Measurements from ENCODE around the gene NRM.
"Not testable (repeated sequence)": the region's sequence is repeated elsewhere in the genome, so short reads cannot be mapped to it uniquely, and the experiment has no call there.

Gene NRM

GRCh38 chr6:30719791-30720737 is 29.3 kb upstream of the NRM start, which contains the start of gene TUBB:
TUBB (plus strand) TSS chr6:30720352; CDS start chr6:30720507, 155 bp downstream.
- DNase-seq = peak; percentile 91 to 92

GRCh38 chr6:30719356-30719755 is 28.6 kb upstream of the NRM start:
- no peak for DNase-seq

GRCh38 chr6:30717845-30718720 is 27.3 kb upstream of the NRM start:
- not testable (repeated sequence) for DNase-seq

- peak; percentile 99 for DNase-seq
Observed at GRCh38 chr6:30717129-30717844, 26.5 kb upstream of the NRM start, which contains the start of gene MDC1. MDC1 (minus strand) TSS chr6:30717281; CDS start chr6:30715175, 2,106 bp downstream.

GRCh38 chr6:30716879-30717128 is 26.0 kb upstream of the NRM start:
- no peak for DNase-seq

GRCh38 chr6:30714263-30714662 is 23.5 kb upstream of the NRM start:
- no peak for DNase-seq

GRCh38 chr6:30712441-30712945 is 21.7 kb upstream of the NRM start:
- DNase-seq = no peak

- no peak for DNase-seq
Observed at GRCh38 chr6:30711758-30712380, 21.1 kb upstream of the NRM start.

- no peak for DNase-seq
Observed at GRCh38 chr6:30709101-30709868, 18.5 kb upstream of the NRM start.

GRCh38 chr6:30707281-30707850 is 16.6 kb upstream of the NRM start:
- DNase-seq = no peak

GRCh38 chr6:30705620-30706019 is 14.8 kb upstream of the NRM start:
- no peak for DNase-seq

GRCh38 chr6:30703821-30704220 is 13.0 kb upstream of the NRM start:
- DNase-seq = no peak

- DNase-seq = no peak
Observed at GRCh38 chr6:30703011-30703410, 12.2 kb upstream of the NRM start.

- DNase-seq = no peak
Observed at GRCh38 chr6:30700340-30700739, 9.6 kb upstream of the NRM start.

- DNase-seq = no peak
Observed at GRCh38 chr6:30696432-30696831, 5.6 kb upstream of the NRM start.

- no peak for DNase-seq
Observed at GRCh38 chr6:30691208-30691847, 544 bp upstream of the NRM start.

GRCh38 chr6:30689985-30690384 is 799 bp downstream of the NRM start:
- DNase-seq = no peak

GRCh38 chr6:30689022-30689865 is 1.5 kb downstream of the NRM start:
- DNase-seq = no peak

- DNase-seq = no peak
Observed at GRCh38 chr6:30688569-30688968, 2.2 kb downstream of the NRM start.

All from activated CD4-positive, alpha-beta T cell treated with anti-CD3 and anti-CD28 coated beads, Interleukin-2, amount 50 U/mL, for 4 hours (primary cell).